Measurements from ENCODE around the gene UTF1. TPM values are rescaled to one million over a fixed set of nuclear protein-coding genes. Genes with fewer than 3 reads are reported as not detected.

The UTF1 gene
- total and polyA plus RNA-seq, 9 donors = 0.06 to 9.3 (median 2.5) TPM; not detected in 2

DNA sequence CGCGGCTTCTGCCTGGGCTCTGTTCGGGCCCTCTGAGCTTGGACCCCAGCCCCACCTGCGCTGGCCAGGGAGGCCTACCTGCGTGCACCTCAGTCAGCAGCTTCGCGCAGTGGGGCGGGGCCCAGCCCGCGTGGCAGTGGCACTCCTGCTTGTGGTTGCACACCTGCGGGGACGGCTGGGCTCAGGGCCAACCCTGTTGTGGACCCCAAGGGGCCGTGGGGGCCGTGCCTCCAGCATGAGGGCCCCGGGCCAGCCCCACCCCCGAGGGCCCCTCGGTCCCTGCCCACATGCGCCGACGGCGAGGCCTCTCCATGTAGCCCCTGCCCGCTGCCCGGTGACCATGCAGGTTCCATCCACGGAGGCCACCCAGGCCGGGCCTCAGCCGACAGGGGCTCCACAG, 39.4 kb downstream of the UTF1 start:
- WGBS, 3 donors = 81 to 85% (median 84%) methylated on average over 8 to 26 of the region's 26 CpGs
- intact Hi-C loops (cut with DNase I) = no loop called here
- H3K36me3 ChIP-seq = no peaks in the 10 kb centered on the region
- no peak overlapping the region for H3K4me3 ChIP-seq
- no peaks in the 10 kb centered on the region for H3K4me1 ChIP-seq (ENCODE audit: insufficient read depth)
- TF ChIP-seq POLR2A (IDR thresholded peaks at IDR 0.05) = no peak
- TF ChIP-seq, protein P1, sequence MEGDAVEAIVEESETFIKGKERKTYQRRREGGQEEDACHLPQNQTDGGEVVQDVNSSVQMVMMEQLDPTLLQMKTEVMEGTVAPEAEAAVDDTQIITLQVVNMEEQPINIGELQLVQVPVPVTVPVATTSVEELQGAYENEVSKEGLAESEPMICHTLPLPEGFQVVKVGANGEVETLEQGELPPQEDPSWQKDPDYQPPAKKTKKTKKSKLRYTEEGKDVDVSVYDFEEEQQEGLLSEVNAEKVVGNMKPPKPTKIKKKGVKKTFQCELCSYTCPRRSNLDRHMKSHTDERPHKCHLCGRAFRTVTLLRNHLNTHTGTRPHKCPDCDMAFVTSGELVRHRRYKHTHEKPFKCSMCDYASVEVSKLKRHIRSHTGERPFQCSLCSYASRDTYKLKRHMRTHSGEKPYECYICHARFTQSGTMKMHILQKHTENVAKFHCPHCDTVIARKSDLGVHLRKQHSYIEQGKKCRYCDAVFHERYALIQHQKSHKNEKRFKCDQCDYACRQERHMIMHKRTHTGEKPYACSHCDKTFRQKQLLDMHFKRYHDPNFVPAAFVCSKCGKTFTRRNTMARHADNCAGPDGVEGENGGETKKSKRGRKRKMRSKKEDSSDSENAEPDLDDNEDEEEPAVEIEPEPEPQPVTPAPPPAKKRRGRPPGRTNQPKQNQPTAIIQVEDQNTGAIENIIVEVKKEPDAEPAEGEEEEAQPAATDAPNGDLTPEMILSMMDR (IDR thresholded peaks at IDR 0.05) = no peak
- no peak for TF ChIP-seq EP300 (IDR thresholded peaks at IDR 0.05)
- H3K9me3 ChIP-seq = no peaks in the 10 kb centered on the region
- no peaks in the 10 kb centered on the region for H3K27me3 ChIP-seq
- no peak for DNase-seq
- H3K27ac ChIP-seq = no peak overlapping the region

DNA sequence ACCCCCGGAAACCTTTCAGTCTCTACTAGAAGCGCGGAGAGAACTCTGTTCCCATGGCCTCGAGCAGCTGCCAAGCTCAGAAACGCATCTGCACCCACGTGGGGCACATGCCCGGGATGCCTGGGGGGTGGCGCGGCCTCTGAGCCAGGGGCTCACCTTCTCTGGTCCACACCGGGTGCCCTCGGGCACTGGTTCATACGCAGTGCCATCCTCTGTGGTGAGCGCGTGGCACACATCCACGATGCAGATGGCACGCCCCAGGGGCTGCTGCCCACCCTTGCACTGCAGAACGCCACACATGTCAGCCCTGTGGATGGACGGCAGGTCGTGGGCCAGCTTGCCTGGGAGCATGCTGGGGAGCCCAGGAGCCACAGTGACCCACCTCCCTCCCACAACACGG, 40.2 kb downstream of the UTF1 start:
- Histone ChIP-seq H3K27me3 (no peaks in the 10 kb centered on the region), H3K9me3 (no peaks in the 10 kb centered on the region), H3K4me3 (no peak overlapping the region), H3K4me1 (ENCODE audit: insufficient read depth) (no peaks in the 10 kb centered on the region), H3K36me3 (no peaks in the 10 kb centered on the region), H3K27ac (no peak overlapping the region)
- intact Hi-C loops (cut with DNase I) = no loop called here
- 74 to 87% (median 82%) methylated on average over 6 to 20 of the region's 20 CpGs for WGBS, 3 donors
- DNase-seq = no peak
- TF ChIP-seq POLR2A (IDR thresholded peaks at IDR 0.05) (no peak), EP300 (IDR thresholded peaks at IDR 0.05) (no peak)
- TF ChIP-seq, protein P1 (IDR thresholded peaks at IDR 0.05) = no peak

DNA sequence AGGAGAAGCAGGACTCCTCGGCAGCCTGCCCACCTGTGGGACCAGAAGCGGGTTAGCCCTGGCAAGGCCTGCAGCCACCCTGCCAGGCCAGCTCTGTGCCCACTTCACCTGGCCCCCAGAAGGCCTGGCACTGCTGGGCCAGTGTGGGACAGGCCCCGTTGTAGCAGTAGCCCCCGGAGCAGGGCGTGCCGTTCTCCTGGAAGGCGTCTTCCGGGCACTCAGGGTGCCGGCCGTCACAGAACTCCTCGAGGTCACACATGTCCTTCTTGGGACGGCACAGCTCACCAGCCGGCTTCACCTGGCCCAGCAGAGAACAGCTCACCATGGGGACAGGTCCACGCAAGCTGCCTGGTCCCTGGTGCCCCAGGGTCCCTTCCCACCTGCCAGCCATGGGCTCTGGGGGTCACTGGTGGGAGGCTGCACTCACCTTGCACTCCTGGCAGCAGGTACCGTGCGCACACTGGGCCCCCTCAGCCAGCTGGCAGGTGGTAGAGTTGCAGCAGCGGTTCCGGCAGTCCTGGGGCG, 40.8 kb downstream of the UTF1 start:
- Histone ChIP-seq H3K27me3 (no peaks in the 10 kb centered on the region), H3K9me3 (no peaks in the 10 kb centered on the region), H3K27ac (no peak overlapping the region), H3K4me3 (no peak overlapping the region), H3K4me1 (ENCODE audit: insufficient read depth) (no peaks in the 10 kb centered on the region), H3K36me3 (no peaks in the 10 kb centered on the region)
- WGBS, 3 donors = 86 to 90% (median 87%) methylated on average over 15 to 19 of the region's 19 CpGs
- intact Hi-C loops (cut with DNase I) = no loop called here
- TF ChIP-seq, protein P1 (IDR thresholded peaks at IDR 0.05) = no peak
- TF ChIP-seq POLR2A (IDR thresholded peaks at IDR 0.05) (no peak), EP300 (IDR thresholded peaks at IDR 0.05) (no peak)
- no peak for DNase-seq

DNA sequence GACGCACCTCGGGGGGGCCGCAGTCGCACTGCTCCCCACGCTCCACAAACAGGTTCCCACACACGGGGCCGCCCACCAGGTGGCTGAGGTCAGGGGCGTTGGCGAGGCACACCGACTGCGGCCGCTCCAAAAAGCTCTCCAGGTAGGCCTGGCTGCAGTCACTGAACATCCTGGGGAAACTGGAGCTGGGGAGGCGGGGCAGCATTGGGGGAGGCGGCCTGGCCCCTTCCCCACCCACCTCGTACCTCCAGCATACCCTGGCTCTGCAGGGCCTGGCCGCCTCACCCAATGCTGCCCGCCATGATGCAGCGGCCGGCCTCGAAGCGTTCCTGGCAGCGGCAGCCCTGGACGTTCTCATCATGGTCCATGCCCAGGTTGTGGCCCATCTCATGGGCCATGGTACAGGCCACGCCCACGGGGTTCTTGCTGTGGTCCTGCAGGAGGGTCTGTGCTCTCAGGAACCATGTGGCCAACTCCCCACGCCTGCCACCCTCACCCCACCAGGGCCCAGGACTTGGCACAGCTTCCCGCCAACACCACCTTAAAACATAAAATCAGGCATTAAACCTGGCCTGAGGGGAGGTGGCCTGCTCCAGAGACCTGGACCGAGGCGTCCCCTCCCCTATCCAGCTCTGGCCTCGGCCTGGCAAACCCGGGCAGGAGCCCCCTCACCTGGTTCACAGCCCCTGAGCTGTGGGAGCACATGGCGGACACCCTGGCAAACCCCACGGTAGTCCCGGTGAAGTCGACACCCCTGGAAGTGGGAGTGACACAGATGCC, 41.7 kb downstream of the UTF1 start:
- Histone ChIP-seq H3K36me3 (no peaks in the 10 kb centered on the region), H3K27me3 (no peaks in the 10 kb centered on the region), H3K4me3 (no peak overlapping the region), H3K27ac (no peak overlapping the region), H3K9me3 (no peaks in the 10 kb centered on the region), H3K4me1 (ENCODE audit: insufficient read depth) (no peaks in the 10 kb centered on the region)
- TF ChIP-seq EP300 (IDR thresholded peaks at IDR 0.05) (no peak), POLR2A (IDR thresholded peaks at IDR 0.05) (no peak)
- TF ChIP-seq, protein P1 (IDR thresholded peaks at IDR 0.05) = no peak
- intact Hi-C loops (cut with DNase I) = no loop called here
- 81 to 85% (median 83%) methylated on average over 33 to 35 of the region's 35 CpGs for WGBS, 3 donors
- no peak for DNase-seq
